Activated CD8-positive, alpha-beta T cell treated with anti-CD3 and anti-CD28 coated beads for 36 hours (primary cell): Measurements from ENCODE around the gene RSPH9. TPM values are rescaled to one million over a fixed set of nuclear protein-coding genes. Genes with fewer than 3 reads are reported as not detected.
"Not testable (repeated sequence)": the region's sequence is repeated elsewhere in the genome, so short reads cannot be mapped to it uniquely, and the experiment has no call there.

Source experiments
- ATAC-seq: fragments of 200-7000 bp; cut with Tn5 transposase; one replicate; pipeline ENCODE4 v1.10.0; 2021; ENCODE audit warnings: mild to moderate bottlenecking, moderate library complexity
- CTCF ChIA-PET: fragments of 350-600 bp; sonication (Branson Sonifier 250); formaldehyde crosslinking; loops from one replicate; lab custom pipeline; 2021; ENCODE audit warnings: antibody characterized with exemption; lab: Charles Lee
- POLR2A ChIA-PET: fragments of 350-600 bp; sonication (Branson Sonifier 250); formaldehyde crosslinking; loops from one replicate; lab custom pipeline; 2021; ENCODE audit warnings: antibody characterized with exemption; lab: Charles Lee
- DNase-seq: peaks from one replicate; pipeline ENCODE4 v3.0.0-alpha.2; 2020
- H3K27ac Mint-ChIP-seq: one replicate; pipeline ENCODE4 v1.8.0; 2021; ENCODE audit warnings: mild to moderate bottlenecking, mixed read lengths
- H3K27me3 Mint-ChIP-seq: one replicate; pipeline ENCODE4 v1.8.0; 2021; ENCODE audit warnings: mixed read lengths
- H3K36me3 Mint-ChIP-seq: one replicate; pipeline ENCODE4 v1.8.0; 2021; ENCODE audit warnings: low read depth, mixed read lengths
- H3K4me1 Mint-ChIP-seq: one replicate; pipeline ENCODE4 v1.8.0; 2021; ENCODE audit warnings: low read depth, mixed read lengths
- H3K4me3 Mint-ChIP-seq: one replicate; pipeline ENCODE4 v1.8.0; 2021; ENCODE audit warnings: mild to moderate bottlenecking, moderate library complexity, mixed read lengths
- H3K9me3 Mint-ChIP-seq: one replicate; pipeline ENCODE4 v1.8.0; 2021; ENCODE audit warnings: mixed read lengths
- intact Hi-C: fragments of 100-400 bp; cut with micrococcal nuclease; formaldehyde crosslinking; loops from one replicate; pipeline ENCODE4 v1.10.0; 2022
- total RNA-seq, 2 experiments: library from RNA; stranded (reverse); gene quantifications; one replicate each; pipeline ENCODE4 v1.2.3, GENCODE V29; 2021
- TF ChIP-seq, protein P1 (sequence below): fragments of 200-600 bp; IDR thresholded peaks from one replicate; pipeline ENCODE4 v1.8.0; 2022; ENCODE audit warnings: antibody characterized with exemption, mild to moderate bottlenecking

The RSPH9 gene
- total RNA-seq, 2 experiments from 2014 or later = 0.11 TPM; not detected in 1

DNA sequence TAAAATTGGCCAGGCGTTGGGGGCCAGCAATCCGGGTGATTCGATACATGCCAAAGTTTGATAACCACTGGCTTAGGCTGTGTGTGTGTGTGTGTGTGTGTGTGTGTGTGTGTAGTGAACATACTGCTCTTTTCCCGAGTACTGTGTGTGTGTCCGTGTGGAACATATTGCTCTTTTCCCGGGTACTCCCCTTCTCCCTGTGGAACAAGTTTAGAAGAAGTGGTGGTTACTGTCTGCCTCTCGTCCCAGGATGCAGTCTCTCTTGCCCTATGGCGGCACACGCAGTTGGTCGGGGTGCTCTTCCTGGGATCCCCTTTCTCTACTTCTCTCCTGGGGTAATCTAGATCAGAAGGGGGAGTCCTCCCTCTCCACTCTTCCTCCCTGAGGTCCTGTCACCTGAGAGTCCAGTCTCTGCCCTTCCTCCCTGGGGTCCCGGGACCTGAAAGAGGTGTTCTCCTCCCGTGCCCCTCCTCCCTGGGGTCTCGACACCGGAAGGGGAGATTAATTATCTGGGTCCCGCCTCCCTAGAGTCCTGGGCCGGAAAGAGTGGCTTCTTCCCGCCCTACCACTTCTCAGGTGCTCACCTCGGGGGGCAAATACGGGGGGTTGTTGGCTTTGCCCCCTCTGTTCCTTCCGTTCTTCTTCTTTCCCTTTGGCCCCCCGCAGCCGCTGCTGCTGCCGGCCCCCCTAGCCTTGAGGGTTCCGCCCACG, 16.3 kb upstream of the RSPH9 start:
- ATAC-seq (peak; percentile 35), DNase-seq (peak; percentile 74)
- Mint-ChIP-seq H3K27me3 (no peaks in the 10 kb centered on the region), H3K36me3 (peaks cover 29% of the 10 kb centered on the region), H3K4me3 (peak overlapping the region; percentile 98), H3K4me1 (peaks cover 23% of the 10 kb centered on the region), H3K27ac (peak overlapping the region; percentile 100), H3K9me3 (no peaks in the 10 kb centered on the region)
- POLR2A ChIA-PET = interaction anchor here (0.7 to 2.2 kb wide), 7 partner anchors 15 to 146 kb away, joined by 3 to 10 read pairs (median 3); partner anchors contain the start of genes POLH and XPO5
- TF ChIP-seq, protein P1, sequence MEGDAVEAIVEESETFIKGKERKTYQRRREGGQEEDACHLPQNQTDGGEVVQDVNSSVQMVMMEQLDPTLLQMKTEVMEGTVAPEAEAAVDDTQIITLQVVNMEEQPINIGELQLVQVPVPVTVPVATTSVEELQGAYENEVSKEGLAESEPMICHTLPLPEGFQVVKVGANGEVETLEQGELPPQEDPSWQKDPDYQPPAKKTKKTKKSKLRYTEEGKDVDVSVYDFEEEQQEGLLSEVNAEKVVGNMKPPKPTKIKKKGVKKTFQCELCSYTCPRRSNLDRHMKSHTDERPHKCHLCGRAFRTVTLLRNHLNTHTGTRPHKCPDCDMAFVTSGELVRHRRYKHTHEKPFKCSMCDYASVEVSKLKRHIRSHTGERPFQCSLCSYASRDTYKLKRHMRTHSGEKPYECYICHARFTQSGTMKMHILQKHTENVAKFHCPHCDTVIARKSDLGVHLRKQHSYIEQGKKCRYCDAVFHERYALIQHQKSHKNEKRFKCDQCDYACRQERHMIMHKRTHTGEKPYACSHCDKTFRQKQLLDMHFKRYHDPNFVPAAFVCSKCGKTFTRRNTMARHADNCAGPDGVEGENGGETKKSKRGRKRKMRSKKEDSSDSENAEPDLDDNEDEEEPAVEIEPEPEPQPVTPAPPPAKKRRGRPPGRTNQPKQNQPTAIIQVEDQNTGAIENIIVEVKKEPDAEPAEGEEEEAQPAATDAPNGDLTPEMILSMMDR = no peak
- CTCF ChIA-PET = interaction anchor here (1.1 to 2.5 kb wide), 4 partner anchors 20 to 451 kb away, joined by 3 to 17 read pairs (median 8); partner anchors contain the start of gene VEGFA
- intact Hi-C loops = no loop called here

DNA sequence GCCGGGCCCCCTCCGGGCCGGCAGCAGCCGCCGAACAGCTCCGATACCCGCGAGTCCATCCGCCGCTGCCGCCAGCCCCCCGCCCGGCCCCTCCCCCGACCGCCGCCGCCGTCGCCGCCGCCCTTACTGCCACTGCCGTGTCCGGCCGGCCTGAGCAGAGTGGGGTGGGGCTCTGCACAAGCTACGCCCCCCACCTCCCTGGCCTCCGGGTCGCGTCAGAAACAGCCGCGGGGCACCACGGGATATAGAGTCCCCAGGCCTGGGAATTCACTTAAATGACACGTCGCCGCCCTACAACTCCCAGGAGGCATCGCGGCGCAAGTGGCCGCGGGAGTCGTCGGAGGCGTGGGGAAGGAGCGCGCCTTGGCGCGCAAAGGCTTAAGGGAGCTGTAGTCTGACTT, 15.7 kb upstream of the RSPH9 start, which contains the start of gene GTPBP2:
TSS of gene GTPBP2 (minus strand) at position 161 of the 401 bp plus-strand sequence. CDS start at position 59, 102 bp downstream.
- Mint-ChIP-seq H3K4me1 (peaks cover 23% of the 10 kb centered on the region), H3K4me3 (peak within 1 kb of the TSS; percentile 98), H3K27me3 (no peaks in the 10 kb centered on the region), H3K27ac (peak within 1 kb of the TSS; percentile 100), H3K36me3 (peaks cover 27% of the 10 kb centered on the region), H3K9me3 (no peaks in the 10 kb centered on the region)
- DNase-seq (peak; percentile 99), ATAC-seq (peak; percentile 84)
- intact Hi-C loops = no loop called here
- POLR2A ChIA-PET = interaction anchor here (0.8 to 2.2 kb wide), 10 partner anchors 9 to 145 kb away, joined by 3 to 10 read pairs (median 4); partner anchors contain the start of genes POLH, VEGFA and XPO5
- TF ChIP-seq, protein P1 = no peak
- CTCF ChIA-PET = interaction anchor here (0.9 to 2.5 kb wide), 6 partner anchors 20 to 450 kb away, joined by 4 to 17 read pairs (median 6); partner anchors contain the start of genes DNPH1 and VEGFA

GRCh38 chr6:43629505-43630300, 15.1 kb upstream of the RSPH9 start:
- ChIA-PET CTCF (interaction anchor here (0.9 to 2.5 kb wide), 7 partner anchors 16 to 450 kb away, joined by 4 to 17 read pairs (median 5); partner anchors contain the start of genes DNPH1 and VEGFA), POLR2A (interaction anchor here (0.7 to 2.2 kb wide), 14 partner anchors 9 to 152 kb away, joined by 3 to 10 read pairs (median 4); partner anchors contain the start of genes POLH, TJAP1, VEGFA and XPO5)
- Mint-ChIP-seq H3K4me3 (peak overlapping the region; percentile 98), H3K27me3 (no peaks in the 10 kb centered on the region), H3K36me3 (peaks cover 23% of the 10 kb centered on the region), H3K27ac (peak overlapping the region; percentile 100), H3K9me3 (no peaks in the 10 kb centered on the region), H3K4me1 (peaks cover 24% of the 10 kb centered on the region)
- peak; percentile 97 for DNase-seq
- peak; percentile 76 for ATAC-seq
- TF ChIP-seq, protein P1 = no peak
- intact Hi-C loops = no loop called here

DNA sequence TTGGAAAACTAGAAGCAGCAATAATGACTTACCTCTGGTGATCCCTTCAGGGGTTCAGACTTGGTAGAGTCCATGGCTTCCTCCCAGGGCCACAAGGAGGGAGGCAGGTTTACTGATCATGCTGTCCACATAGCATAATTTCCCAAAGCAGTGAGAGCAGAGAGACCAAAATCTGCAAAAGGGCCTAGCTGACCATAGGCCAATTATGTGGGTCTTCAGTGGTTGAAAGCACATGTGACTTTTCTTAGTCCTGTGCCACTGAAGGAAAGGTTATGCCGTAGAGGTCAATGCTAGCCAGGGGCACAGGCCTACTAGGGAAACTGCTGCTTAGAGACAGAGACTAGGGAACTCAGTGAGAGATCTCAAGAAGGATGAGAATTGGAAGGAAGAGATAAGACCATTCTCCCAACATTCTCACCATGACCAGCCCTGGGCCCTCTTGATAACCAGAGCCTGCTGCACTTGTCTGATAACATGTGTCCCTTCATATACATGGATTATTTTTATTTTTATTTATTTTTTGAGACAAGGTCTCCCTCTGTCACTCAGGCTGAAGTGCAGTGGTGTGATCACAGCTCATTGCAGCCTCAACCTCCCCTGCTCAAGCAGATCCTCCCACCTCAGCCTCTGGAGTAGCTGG, 13.7 kb upstream of the RSPH9 start:
- POLR2A ChIA-PET = interaction anchor here (1.3 kb wide), 1 partner anchor 9 kb away, joined by 4 read pairs; no protein-coding TSS in a partner anchor
- TF ChIP-seq, protein P1 = no peak
- ATAC-seq = no peak
- DNase-seq = no peak
- H3K27me3 Mint-ChIP-seq = no peaks in the 10 kb centered on the region
- H3K4me1 Mint-ChIP-seq = peaks cover 33% of the 10 kb centered on the region
- intact Hi-C loops = no loop called here
- CTCF ChIA-PET = interaction anchor here (2.5 kb wide), 1 partner anchor 22 kb away, joined by 17 read pairs; no protein-coding TSS in a partner anchor
- H3K4me3 Mint-ChIP-seq = peak overlapping the region; percentile 24
- H3K9me3 Mint-ChIP-seq = no peaks in the 10 kb centered on the region
- H3K27ac Mint-ChIP-seq = peak overlapping the region; percentile 69
- peaks cover 15% of the 10 kb centered on the region for H3K36me3 Mint-ChIP-seq

DNA sequence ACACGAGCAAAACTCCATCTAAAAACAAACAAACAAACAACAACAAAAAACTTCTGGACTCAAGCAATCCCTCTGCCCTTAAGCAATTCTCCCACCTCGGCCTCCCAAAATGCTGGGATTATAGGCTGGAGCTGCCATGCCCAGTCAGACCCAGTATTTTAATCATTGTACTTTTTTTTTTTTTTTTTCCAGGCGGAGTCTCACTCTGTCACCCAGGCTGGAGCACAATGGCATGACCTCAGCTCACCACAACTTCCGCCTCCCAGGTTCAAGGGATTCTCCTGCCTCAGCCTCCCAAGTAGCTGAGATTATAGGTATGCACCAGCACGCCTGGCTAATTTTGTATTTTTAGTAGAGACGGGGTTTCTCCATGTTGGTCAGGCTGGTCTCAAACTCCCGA, 11.8 kb upstream of the RSPH9 start:
- H3K9me3 Mint-ChIP-seq, H3K27ac Mint-ChIP-seq, H3K4me3 Mint-ChIP-seq, DNase-seq, H3K27me3 Mint-ChIP-seq, ATAC-seq, intact Hi-C loops: not testable (repeated sequence)
- H3K36me3 Mint-ChIP-seq = peaks cover 17% of the 10 kb centered on the region
- POLR2A ChIA-PET = interaction anchor here (0.7 to 1.3 kb wide), 2 partner anchors 12 to 15 kb away, joined by 3 to 5 read pairs; partner anchors contain the start of gene RSPH9
- H3K4me1 Mint-ChIP-seq = peaks cover 26% of the 10 kb centered on the region
- CTCF ChIA-PET = interaction anchor here (0.7 kb wide), 1 partner anchor 142 kb away, joined by 3 read pairs; no protein-coding TSS in a partner anchor
